ENCODE results near the gene MITF.
A peak's percentile ranks its signal among the peaks of the same experiment; 100 is the strongest.

Gene MITF

DNA sequence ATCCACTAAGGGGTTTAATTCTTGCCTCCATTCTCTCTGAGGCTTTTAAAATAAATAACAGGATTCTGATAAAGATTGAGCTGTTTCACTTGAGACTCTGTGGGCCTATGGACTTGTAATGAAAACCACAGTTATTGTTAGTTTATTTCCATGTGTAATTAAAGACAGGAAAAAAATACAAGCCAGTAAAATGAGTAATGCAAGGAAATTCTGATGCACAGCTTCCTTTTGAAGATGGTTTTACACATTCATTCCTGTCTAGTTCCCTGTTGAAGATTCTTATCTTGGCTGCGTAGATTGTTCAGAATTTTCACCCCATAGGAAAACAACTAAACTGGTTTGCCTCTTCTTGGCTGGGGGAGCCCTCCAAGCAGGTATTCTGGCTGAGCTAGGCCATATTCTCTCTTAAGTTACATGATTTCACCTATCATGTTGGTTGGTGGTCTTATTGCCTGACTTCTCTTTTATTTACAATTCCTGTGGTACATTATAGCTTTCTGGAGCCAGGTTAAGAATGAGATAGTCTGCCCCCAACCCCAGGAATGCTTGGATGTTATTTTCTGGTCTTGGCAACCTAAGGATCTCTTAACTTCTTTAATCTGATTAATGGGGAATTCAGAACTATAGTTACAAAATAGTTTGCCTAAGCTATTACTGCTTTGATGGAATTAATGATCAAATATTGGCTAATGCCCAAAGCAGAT, 67.6 kb downstream of the MITF start:
- TF ChIP-seq, protein P1, sequence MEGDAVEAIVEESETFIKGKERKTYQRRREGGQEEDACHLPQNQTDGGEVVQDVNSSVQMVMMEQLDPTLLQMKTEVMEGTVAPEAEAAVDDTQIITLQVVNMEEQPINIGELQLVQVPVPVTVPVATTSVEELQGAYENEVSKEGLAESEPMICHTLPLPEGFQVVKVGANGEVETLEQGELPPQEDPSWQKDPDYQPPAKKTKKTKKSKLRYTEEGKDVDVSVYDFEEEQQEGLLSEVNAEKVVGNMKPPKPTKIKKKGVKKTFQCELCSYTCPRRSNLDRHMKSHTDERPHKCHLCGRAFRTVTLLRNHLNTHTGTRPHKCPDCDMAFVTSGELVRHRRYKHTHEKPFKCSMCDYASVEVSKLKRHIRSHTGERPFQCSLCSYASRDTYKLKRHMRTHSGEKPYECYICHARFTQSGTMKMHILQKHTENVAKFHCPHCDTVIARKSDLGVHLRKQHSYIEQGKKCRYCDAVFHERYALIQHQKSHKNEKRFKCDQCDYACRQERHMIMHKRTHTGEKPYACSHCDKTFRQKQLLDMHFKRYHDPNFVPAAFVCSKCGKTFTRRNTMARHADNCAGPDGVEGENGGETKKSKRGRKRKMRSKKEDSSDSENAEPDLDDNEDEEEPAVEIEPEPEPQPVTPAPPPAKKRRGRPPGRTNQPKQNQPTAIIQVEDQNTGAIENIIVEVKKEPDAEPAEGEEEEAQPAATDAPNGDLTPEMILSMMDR (IDR thresholded peaks at IDR 0.05; ENCODE audit: control insufficient read depth, insufficient read depth, low read depth, low read length, missing control alignments) = no peak
- peak; percentile 63 for DNase-seq (ENCODE audit: low read depth)
- no peak overlapping the region for H3K4me3 ChIP-seq (ENCODE audit: control insufficient read depth, low read depth, low read length)

DNA sequence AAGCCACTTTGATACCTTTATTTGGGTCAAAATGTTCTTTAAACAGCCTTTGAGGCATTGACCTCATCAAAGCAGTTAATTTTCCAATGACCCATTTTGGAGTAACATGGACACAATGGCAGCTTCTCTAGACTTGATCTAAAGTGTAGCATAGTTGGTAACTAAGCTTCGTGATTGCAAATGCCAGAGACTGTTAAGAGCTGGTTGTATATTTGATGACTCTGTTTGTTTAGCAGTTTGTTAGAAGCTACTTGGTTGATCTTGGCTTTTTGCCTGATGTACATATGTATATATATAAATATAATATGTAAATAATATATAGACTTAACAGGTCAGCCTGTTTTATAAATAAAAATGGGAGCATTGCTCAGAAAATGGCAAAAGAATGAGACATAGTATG, 68.4 kb downstream of the MITF start:
- no peak overlapping the region for H3K4me3 ChIP-seq (ENCODE audit: control insufficient read depth, low read depth, low read length)
- TF ChIP-seq, protein P1 (IDR thresholded peaks at IDR 0.05; ENCODE audit: control insufficient read depth, insufficient read depth, low read depth, low read length, missing control alignments) = no peak
- no peak for DNase-seq (ENCODE audit: low read depth)

DNA sequence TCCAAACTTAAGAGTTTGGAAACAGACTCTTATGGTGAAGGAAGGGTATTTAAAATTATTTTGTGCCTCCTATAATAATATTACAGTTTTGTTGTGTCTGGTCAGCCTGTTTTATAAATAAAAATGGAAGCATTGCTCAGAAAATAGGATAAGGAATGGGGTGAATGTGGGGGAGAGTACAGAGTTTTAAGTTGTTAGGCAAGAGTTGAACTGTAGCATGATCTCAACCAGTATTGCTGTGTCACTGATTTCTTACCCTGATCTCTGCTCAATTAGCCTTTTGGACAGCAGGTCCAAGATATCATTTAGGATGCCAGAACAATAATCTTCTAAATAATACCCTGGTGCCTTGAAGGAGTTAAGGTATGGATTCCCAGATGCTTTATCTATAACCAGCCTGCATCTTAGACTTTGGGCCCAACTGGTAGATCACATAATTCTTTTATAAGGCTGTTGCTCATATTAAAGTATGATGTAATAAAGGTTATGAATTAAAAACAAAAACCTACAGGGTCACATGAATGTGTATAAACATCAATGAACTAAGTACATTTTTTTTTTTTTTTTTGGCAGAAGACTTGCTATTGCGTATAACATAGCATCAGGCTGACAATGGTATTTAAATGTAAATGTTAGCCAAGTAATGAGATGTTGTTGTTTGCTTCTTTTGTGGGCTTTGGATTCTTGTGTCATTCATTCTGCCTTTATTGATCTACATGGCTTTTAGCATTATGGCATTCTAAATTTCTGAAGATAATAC, 70.0 kb downstream of the MITF start:
- no peak for DNase-seq (ENCODE audit: low read depth)
- TF ChIP-seq, protein P1 (IDR thresholded peaks at IDR 0.05; ENCODE audit: control insufficient read depth, insufficient read depth, low read depth, low read length, missing control alignments) = no peak
- no peak overlapping the region for H3K4me3 ChIP-seq (ENCODE audit: control insufficient read depth, low read depth, low read length)

DNA sequence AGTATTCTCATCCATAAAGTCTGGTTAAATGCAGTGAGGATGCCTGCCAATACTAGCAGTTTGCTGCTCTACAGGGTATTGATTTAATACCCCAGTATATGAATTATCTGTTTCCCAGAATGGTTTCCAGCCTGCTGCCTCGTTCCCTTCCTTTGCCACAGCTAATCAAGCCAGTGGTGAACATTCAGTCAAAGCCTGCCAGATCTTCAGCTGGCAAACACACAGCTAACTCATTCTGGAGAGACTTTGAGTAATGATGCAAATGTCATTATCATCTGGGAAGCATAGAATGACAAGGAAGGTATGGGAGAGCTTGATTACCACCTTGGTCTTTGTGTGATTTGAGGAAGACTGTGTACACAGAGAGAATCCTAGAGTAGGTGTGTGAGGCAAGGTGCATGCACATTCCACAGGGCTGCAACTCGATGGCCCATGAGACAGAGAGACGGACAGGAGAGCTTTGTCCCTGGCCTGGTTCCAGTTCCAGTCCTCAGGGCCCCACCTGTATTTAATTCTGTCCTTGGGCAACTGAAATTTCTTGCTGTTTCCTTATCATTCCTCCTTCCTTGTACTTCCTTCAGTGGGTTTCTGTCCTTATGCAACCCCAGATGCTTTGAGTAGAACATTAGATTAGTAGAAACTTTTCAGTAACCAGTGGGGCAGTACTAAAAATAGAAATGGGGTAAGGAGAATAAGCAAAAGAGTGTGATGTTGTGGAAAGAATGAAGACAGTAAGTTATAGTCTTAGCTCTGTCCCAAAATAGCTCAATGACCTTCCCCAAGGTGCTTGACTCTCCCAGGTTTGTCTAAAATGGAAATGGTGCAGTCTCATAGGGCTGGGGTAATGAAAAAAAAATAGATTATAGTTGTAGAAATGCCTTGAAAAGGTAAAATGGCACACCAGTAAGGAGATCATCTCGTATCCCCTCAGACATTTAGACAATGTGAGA, 72.5 kb downstream of the MITF start:
- TF ChIP-seq, protein P1 (IDR thresholded peaks at IDR 0.05; ENCODE audit: control insufficient read depth, insufficient read depth, low read depth, low read length, missing control alignments) = no peak
- DNase-seq (ENCODE audit: low read depth) = no peak
- no peak overlapping the region for H3K4me3 ChIP-seq (ENCODE audit: control insufficient read depth, low read depth, low read length)

DNA sequence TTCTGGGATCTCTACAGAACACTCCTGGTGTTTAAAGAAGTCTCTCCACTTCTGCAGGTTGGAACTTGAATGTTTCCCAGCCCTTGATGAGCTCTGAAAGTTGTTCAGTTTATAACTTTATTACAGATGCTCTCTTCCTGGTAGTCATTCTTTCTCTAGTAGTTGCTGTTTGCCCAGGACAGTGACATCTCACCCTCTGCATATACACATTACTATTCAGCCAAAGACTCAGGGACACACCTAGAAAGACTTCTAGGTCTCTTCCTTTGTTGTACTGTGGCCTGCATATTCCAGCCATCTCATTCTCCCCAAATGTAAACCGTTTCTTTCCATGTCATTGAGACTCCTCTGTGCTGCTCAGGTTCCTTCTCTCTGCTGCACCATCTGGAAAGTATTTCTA, 76.7 kb downstream of the MITF start:
- DNase-seq (ENCODE audit: low read depth) = no peak
- H3K4me3 ChIP-seq (ENCODE audit: control insufficient read depth, low read depth, low read length) = no peak overlapping the region
- TF ChIP-seq, protein P1 (IDR thresholded peaks at IDR 0.05; ENCODE audit: control insufficient read depth, insufficient read depth, low read depth, low read length, missing control alignments) = no peak

DNA sequence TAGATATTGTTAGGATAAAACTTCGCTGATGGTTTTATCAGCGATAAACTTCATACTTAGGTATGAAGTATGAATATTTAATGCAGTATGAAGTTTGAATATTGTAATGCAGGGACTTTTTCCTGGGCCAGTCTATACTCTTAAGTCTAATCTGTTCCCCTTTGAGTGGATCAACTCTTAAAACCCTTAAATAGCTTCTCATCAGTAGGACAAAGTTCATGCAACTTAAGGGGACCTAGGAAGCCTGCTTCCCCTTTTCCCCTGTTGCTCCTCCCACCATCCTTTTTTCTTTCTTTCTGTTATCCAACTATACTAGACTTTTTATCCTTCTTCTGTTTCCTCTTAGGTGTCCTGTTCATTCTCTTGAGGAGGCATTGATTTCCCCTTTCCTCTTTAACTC, 78.7 kb downstream of the MITF start:
- no peak overlapping the region for H3K4me3 ChIP-seq (ENCODE audit: control insufficient read depth, low read depth, low read length)
- no peak for DNase-seq (ENCODE audit: low read depth)
- TF ChIP-seq, protein P1 (IDR thresholded peaks at IDR 0.05; ENCODE audit: control insufficient read depth, insufficient read depth, low read depth, low read length, missing control alignments) = no peak
